ENCODE results near the gene ANKAR. TPM values are rescaled to one million over a fixed set of nuclear protein-coding genes. Genes with fewer than 3 reads are reported as not detected.
A peak's percentile ranks its signal among the peaks of the same experiment; 100 is the strongest.

ANKAR gene
- total and polyA plus RNA-seq, 2 experiments from 2014 or later, result 3.0 to 4.4 TPM

GRCh38 chr2:189660803-189661147 is 13.7 kb upstream of the ANKAR start (continued):
- TF ChIP-seq, protein P1, sequence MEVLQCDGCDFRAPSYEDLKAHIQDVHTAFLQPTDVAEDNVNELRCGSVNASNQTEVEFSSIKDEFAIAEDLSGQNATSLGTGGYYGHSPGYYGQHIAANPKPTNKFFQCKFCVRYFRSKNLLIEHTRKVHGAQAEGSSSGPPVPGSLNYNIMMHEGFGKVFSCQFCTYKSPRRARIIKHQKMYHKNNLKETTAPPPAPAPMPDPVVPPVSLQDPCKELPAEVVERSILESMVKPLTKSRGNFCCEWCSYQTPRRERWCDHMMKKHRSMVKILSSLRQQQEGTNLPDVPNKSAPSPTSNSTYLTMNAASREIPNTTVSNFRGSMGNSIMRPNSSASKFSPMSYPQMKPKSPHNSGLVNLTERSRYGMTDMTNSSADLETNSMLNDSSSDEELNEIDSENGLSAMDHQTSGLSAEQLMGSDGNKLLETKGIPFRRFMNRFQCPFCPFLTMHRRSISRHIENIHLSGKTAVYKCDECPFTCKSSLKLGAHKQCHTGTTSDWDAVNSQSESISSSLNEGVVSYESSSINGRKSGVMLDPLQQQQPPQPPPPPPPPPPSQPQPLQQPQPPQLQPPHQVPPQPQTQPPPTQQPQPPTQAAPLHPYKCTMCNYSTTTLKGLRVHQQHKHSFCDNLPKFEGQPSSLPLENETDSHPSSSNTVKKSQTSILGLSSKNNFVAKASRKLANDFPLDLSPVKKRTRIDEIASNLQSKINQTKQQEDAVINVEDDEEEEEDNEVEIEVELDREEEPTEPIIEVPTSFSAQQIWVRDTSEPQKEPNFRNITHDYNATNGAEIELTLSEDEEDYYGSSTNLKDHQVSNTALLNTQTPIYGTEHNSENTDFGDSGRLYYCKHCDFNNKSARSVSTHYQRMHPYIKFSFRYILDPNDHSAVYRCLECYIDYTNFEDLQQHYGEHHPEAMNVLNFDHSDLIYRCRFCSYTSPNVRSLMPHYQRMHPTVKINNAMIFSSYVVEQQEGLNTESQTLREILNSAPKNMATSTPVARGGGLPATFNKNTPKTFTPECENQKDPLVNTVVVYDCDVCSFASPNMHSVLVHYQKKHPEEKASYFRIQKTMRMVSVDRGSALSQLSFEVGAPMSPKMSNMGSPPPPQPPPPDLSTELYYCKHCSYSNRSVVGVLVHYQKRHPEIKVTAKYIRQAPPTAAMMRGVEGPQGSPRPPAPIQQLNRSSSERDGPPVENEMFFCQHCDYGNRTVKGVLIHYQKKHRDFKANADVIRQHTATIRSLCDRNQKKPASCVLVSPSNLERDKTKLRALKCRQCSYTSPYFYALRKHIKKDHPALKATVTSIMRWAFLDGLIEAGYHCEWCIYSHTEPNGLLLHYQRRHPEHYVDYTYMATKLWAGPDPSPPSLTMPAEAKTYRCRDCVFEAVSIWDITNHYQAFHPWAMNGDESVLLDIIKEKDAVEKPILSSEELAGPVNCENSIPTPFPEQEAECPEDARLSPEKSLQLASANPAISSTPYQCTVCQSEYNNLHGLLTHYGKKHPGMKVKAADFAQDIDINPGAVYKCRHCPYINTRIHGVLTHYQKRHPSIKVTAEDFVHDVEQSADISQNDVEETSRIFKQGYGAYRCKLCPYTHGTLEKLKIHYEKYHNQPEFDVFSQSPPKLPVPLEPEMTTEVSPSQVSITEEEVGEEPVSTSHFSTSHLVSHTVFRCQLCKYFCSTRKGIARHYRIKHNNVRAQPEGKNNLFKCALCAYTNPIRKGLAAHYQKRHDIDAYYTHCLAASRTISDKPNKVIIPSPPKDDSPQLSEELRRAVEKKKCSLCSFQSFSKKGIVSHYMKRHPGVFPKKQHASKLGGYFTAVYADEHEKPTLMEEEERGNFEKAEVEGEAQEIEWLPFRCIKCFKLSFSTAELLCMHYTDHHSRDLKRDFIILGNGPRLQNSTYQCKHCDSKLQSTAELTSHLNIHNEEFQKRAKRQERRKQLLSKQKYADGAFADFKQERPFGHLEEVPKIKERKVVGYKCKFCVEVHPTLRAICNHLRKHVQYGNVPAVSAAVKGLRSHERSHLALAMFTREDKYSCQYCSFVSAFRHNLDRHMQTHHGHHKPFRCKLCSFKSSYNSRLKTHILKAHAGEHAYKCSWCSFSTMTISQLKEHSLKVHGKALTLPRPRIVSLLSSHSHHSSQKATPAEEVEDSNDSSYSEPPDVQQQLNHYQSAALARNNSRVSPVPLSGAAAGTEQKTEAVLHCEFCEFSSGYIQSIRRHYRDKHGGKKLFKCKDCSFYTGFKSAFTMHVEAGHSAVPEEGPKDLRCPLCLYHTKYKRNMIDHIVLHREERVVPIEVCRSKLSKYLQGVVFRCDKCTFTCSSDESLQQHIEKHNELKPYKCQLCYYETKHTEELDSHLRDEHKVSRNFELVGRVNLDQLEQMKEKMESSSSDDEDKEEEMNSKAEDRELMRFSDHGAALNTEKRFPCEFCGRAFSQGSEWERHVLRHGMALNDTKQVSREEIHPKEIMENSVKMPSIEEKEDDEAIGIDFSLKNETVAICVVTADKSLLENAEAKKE (CRISPR knock-in tag; IDR thresholded peaks at IDR 0.05), result no peak

DNA sequence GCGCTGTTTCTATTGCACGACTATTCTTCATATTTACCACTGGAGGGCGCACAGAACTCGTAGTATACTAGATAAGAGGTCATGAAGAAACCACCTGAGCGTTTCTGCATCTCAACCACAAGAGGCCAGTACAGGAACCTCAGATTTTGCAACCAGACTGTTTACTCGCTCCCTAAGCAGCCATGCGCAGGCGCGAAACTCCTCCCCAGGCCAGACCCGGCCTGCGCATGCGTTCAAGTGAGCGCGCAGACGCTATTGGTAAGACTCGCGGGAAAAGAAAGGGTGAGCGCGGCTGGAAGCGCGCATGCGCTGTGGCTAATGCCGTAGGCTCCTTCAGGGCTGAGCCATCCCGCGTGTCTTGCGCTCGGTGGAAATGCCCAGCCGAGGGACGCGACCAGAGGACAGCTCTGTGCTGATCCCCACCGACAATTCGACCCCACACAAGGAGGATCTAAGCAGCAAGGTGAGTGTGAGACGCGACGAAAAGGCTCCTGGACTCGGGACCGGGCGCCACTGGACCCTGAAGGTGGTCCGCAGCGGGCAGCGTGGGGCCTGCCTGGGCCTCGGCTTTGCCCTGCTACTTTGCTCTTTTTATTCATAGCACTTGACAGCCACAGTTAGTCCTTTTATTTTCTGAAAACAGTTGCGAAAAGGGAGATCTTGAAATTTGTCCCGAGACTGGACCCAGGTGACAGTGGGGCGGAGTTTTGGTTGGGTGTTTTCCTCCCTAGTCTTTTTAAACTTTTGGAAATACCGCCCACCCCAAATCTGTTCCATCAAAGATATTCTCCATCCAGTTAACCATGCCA is 13.1 kb upstream of the ANKAR start, which contains the start of gene ASNSD1:
Gene ASNSD1 (plus strand): TSS at position 312 of the 809 bp plus-strand sequence. CDS start 4,674 bp downstream, outside the sequence.
- no peak within 1 kb of the TSS for H3K27ac Mint-ChIP-seq
- TF ChIP-seq ZNF114 (CRISPR knock-in tag; IDR thresholded peaks at IDR 0.05), result no peak
- TF ChIP-seq, protein P2, sequence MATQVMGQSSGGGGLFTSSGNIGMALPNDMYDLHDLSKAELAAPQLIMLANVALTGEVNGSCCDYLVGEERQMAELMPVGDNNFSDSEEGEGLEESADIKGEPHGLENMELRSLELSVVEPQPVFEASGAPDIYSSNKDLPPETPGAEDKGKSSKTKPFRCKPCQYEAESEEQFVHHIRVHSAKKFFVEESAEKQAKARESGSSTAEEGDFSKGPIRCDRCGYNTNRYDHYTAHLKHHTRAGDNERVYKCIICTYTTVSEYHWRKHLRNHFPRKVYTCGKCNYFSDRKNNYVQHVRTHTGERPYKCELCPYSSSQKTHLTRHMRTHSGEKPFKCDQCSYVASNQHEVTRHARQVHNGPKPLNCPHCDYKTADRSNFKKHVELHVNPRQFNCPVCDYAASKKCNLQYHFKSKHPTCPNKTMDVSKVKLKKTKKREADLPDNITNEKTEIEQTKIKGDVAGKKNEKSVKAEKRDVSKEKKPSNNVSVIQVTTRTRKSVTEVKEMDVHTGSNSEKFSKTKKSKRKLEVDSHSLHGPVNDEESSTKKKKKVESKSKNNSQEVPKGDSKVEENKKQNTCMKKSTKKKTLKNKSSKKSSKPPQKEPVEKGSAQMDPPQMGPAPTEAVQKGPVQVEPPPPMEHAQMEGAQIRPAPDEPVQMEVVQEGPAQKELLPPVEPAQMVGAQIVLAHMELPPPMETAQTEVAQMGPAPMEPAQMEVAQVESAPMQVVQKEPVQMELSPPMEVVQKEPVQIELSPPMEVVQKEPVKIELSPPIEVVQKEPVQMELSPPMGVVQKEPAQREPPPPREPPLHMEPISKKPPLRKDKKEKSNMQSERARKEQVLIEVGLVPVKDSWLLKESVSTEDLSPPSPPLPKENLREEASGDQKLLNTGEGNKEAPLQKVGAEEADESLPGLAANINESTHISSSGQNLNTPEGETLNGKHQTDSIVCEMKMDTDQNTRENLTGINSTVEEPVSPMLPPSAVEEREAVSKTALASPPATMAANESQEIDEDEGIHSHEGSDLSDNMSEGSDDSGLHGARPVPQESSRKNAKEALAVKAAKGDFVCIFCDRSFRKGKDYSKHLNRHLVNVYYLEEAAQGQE (IDR thresholded peaks at IDR 0.05; ENCODE audit: unreplicated experiment), result no peak
- no peak for TF ChIP-seq EZH2 (IDR thresholded peaks at IDR 0.05; ENCODE audit: low read depth, unreplicated experiment)
- no peak for TF ChIP-seq STAT1 (IDR thresholded peaks at IDR 0.05; ENCODE audit: unreplicated experiment)
- 0 out of 2 replicates have a peak, but pooled peaks have one; percentile 32 for TF ChIP-seq CREB1 (CRISPR knock-in tag; IDR thresholded peaks at IDR 0.05; ENCODE audit: low read depth)
- TF ChIP-seq POLR2AphosphoS5 (IDR thresholded peaks at IDR 0.05; ENCODE audit: low read depth), result peak; percentile 97
- TF ChIP-seq ZNF331 (CRISPR knock-in tag; IDR thresholded peaks at IDR 0.05; ENCODE audit: low read depth), result no peak
- TF ChIP-seq, protein P3, sequence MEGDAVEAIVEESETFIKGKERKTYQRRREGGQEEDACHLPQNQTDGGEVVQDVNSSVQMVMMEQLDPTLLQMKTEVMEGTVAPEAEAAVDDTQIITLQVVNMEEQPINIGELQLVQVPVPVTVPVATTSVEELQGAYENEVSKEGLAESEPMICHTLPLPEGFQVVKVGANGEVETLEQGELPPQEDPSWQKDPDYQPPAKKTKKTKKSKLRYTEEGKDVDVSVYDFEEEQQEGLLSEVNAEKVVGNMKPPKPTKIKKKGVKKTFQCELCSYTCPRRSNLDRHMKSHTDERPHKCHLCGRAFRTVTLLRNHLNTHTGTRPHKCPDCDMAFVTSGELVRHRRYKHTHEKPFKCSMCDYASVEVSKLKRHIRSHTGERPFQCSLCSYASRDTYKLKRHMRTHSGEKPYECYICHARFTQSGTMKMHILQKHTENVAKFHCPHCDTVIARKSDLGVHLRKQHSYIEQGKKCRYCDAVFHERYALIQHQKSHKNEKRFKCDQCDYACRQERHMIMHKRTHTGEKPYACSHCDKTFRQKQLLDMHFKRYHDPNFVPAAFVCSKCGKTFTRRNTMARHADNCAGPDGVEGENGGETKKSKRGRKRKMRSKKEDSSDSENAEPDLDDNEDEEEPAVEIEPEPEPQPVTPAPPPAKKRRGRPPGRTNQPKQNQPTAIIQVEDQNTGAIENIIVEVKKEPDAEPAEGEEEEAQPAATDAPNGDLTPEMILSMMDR (conservative IDR thresholded peaks at IDR 0.05; ENCODE audit: low read depth in 2 of 2), result peak; percentile 96 to 97

More for the DNA sequence above, 13.1 kb upstream of the ANKAR start, which contains the start of gene ASNSD1:
- Histone ChIP-seq H3K4me3 (peak within 1 kb of the TSS; percentile 70), H3K79me2 (replicated peaks; ENCODE audit: insufficient read depth) (peaks cover 23% of the 10 kb centered on the region), H3K27ac (ENCODE audit: low read depth) (no peak within 1 kb of the TSS), H3K36me3 (ENCODE audit: insufficient read depth) (peaks cover 4% of the 10 kb centered on the region; the same call in 1 of the 2 replicates), H4K20me1 (replicated peaks; ENCODE audit: insufficient read depth) (no peaks in the 10 kb centered on the region; the same call in 1 of the 2 replicates), H3K27me3 (ENCODE audit: insufficient read depth) (no peaks in the 10 kb centered on the region), H2AFZ (peak within 1 kb of the TSS; percentile 84), H3K9me2 (ENCODE audit: insufficient read depth) (no peaks in the 10 kb centered on the region), H3F3A (replicated peaks; ENCODE audit: low read depth) (no peaks in the 10 kb centered on the region), H3K4me2 (peak within 1 kb of the TSS; percentile 82), H3K4me1 (ENCODE audit: insufficient read depth) (peaks cover 7% of the 10 kb centered on the region)
- peak; percentile 99 for DNase-seq (ENCODE audit: low spot score)
- Mint-ChIP-seq H3K4me1 (0 out of 3 replicates have a peak, but pooled peaks cover 2% of the 10 kb centered on the region), H3K4me3 (no peak within 1 kb of the TSS), H3K36me3 (ENCODE audit: low read depth) (peaks cover 11% of the 10 kb centered on the region; the same call in 2 of the 3 replicates), H3K27me3 (ENCODE audit: insufficient read depth, low read depth, poor library complexity) (no peaks in the 10 kb centered on the region), H3K9me3 (no peaks in the 10 kb centered on the region)
- ATAC-seq, result peak; percentile 97
